ENCODE measurements around the gene ZNF578.
"Not testable (repeated sequence)": the region's sequence is repeated elsewhere in the genome, so short reads cannot be mapped to it uniquely, and the experiment has no call there.

Gene ZNF578

DNA sequence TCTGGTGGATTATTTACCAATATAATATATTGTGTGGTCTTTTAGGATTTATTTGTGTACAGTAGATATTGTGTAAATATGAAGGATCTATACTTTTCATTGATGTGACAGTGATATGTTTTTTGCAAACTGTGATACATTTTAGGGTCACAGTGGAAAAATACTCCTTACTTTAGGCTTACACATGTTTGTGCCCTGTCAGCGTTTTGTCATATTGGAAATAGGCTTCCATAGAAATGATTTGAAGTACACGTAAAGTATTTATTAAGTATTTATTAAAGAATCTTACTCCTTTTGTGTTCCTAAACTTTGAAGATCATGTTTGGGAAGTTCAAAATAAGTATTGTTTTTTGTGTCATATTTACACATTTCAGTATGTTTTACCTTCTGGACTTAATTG lies 79.1 kb downstream of the ZNF578 start:
- H3K4me1 Mint-ChIP-seq, result peaks cover 51% of the 10 kb centered on the region
- H3K27ac Mint-ChIP-seq, result no peak overlapping the region
- H3K27me3 Mint-ChIP-seq, result no peaks in the 10 kb centered on the region
- no peak for ATAC-seq
- no peak overlapping the region for H3K4me3 Mint-ChIP-seq
- peaks cover 9% of the 10 kb centered on the region for H3K9me3 Mint-ChIP-seq
- peaks cover 46% of the 10 kb centered on the region for H3K36me3 Mint-ChIP-seq

DNA sequence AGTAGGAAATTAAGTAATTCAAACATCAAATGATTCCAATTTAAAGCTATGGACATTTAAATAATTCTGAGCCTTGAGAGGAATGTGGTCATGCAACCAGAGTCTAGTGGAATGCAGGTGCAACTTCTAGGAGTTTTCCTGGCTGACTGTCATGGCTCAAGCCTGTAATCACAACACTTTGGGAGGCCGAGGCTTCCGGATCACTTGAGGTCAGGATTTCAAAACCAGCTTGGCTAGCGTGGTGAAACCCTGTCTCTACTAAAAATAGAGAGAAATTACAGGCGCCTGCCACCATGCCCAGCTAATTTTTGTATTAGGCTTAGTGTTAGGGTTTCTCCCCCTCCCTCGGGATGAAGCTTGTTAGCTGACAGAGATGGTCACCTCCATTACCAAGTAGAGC lies 80.5 kb downstream of the ZNF578 start:
- H3K9me3 Mint-ChIP-seq, result peaks cover 4% of the 10 kb centered on the region
- peaks cover 48% of the 10 kb centered on the region for H3K4me1 Mint-ChIP-seq
- H3K4me3 Mint-ChIP-seq, result no peak overlapping the region
- ATAC-seq, result no peak
- H3K27ac Mint-ChIP-seq, result no peak overlapping the region
- H3K27me3 Mint-ChIP-seq, result no peaks in the 10 kb centered on the region
- peaks cover 44% of the 10 kb centered on the region for H3K36me3 Mint-ChIP-seq

DNA sequence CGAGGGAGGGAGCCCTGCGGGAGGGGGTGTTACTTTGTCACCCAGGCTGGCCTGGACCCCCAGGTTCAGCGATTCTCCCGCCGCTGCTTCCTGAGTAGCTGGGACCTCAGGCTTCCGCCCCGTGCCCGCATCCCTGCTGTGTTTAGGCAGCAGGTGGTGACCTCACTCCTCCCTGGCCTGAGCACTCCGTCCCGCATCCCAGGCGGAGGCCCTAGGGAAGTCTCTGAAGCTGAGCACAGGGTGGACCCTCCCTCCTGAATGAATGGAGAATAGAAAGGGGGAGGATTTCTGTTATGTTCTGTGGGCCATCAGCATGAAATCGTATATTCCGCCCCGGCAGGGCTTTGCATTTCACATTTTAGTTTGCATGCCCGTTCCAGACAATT lies 82.0 kb downstream of the ZNF578 start:
- Mint-ChIP-seq H3K27ac (peak overlapping the region; percentile 81), H3K4me1 (peaks cover 45% of the 10 kb centered on the region), H3K4me3 (peak overlapping the region; percentile 85), H3K36me3 (peaks cover 48% of the 10 kb centered on the region)
- not testable (repeated sequence) for H3K9me3 Mint-ChIP-seq, H3K27me3 Mint-ChIP-seq
- ATAC-seq, result peak; percentile 20

DNA sequence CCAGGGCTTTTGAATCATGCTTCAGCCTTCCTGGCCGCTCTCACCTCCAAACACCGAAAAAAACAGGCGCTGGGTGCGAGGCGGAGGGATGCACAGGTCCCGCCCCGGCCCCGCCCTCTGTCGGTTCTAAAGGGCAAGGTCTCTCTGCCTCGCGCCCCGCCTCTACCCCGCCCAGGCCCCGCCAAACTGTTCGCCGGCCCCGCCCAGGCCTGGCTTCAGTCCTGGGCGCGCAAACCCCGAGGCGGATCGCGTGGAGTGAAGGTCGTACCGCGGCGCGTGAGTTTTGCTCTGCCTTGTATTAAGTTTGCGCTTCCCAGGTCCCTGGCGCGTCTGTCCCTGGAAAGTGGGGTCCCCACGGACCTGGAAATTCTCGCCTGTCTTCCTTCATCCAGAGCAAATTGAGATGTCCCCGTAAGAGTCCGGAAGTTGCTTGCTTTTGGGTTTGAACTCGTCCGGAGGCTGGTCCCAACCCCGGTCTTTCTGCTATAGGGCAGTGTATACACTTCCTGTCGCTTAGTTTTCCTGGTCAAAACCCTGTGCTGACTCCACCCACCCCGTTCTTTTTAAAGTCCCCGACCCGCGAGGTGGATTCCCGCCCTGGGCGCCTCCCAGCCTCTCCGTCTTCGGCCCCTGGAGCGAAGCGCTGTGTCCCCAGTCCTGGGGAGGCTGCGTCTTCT lies 82.6 kb downstream of the ZNF578 start:
- Mint-ChIP-seq H3K4me1 (peaks cover 45% of the 10 kb centered on the region), H3K36me3 (peaks cover 53% of the 10 kb centered on the region), H3K27ac (peak overlapping the region; percentile 81), H3K4me3 (peak overlapping the region; percentile 85), H3K9me3 (peaks cover 4% of the 10 kb centered on the region), H3K27me3 (no peaks in the 10 kb centered on the region)
- peak; percentile 99 for ATAC-seq

DNA sequence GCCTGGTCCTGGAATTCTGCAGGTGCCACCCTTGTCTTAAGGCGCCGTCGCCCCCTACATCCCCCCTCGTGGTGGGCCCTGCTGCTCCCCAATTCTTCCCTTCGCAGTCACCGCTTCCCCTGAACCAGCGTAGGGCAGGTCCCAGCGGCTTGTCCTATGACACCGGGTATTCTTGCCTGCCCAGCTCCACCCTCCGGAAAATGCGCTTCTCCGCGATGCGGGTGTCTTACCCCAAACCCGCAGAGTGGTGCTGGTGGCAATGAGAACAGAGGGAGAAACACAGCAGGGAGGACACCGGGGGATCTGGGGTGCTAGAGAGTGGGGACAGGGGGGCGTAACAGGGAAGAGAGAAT lies 83.1 kb downstream of the ZNF578 start:
- peak; percentile 51 for ATAC-seq
- Mint-ChIP-seq H3K36me3 (peaks cover 58% of the 10 kb centered on the region), H3K27me3 (no peaks in the 10 kb centered on the region), H3K4me3 (peak overlapping the region; percentile 85), H3K27ac (peak overlapping the region; percentile 81), H3K9me3 (peaks cover 4% of the 10 kb centered on the region), H3K4me1 (peaks cover 45% of the 10 kb centered on the region)

DNA sequence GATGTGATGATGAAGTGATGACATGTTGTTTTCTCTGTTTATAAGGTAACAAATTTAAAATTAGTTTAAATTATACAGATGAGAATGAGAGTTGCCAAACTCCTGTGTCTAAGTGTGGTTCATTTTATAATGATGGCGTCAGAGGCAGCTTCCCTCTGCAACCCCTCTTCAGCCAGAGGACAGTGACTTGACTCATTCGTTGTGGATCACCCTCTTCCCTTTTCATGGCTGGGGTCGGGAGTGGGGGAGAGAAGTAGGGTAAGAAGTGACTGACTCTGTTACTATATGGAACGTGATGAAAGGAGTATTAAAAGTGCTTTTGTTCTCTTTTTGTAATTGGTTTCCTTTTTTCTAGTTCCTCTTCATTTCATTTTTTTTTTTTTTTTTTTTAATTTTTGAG lies 85.5 kb downstream of the ZNF578 start:
- not testable (repeated sequence) for ATAC-seq, H3K9me3 Mint-ChIP-seq, H3K27ac Mint-ChIP-seq, H3K4me3 Mint-ChIP-seq, H3K27me3 Mint-ChIP-seq
- Mint-ChIP-seq H3K4me1 (peaks cover 54% of the 10 kb centered on the region), H3K36me3 (peaks cover 66% of the 10 kb centered on the region)

DNA sequence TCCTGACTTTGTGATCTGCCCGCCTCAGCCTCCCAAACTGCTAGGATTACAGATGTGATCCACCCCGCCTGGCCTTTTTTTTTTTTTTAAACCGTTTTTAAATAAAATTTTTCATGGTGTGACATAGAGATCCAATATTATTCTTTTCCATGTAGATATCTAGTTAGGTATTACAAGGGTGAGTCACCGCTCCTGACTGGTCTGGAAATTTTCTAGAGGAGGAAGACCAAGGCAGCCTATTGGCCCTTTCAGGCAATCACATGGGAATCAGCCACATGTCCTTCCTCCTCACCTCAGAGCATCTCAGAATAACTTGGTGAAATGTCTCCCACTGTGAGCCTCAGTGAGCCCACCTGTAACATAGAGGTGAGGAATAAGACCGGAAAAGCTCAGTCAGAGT lies 87.8 kb downstream of the ZNF578 start:
- not testable (repeated sequence) for H3K27me3 Mint-ChIP-seq, ATAC-seq, H3K27ac Mint-ChIP-seq, H3K4me3 Mint-ChIP-seq, H3K9me3 Mint-ChIP-seq
- peaks cover 77% of the 10 kb centered on the region for H3K36me3 Mint-ChIP-seq
- H3K4me1 Mint-ChIP-seq, result peaks cover 35% of the 10 kb centered on the region

DNA sequence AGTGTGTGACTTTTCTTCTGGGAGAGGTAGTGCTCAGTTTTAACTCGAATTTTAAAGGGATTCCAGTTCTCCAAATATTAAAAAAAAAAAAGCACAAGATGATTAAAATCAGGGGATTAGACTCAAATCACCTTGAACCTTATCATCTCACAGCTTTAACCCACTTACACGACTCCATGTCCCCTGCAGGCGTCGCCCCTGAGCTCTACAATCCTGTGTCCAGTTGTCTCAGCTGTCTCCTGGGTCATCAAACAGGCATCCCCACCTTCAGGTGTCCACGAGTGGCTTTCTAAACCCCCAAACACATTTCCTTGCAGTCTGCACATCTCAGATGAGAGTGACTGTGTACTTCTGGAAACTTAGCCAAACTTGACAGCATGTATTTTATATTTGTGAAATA lies 88.3 kb downstream of the ZNF578 start:
- Mint-ChIP-seq H3K27ac (no peak overlapping the region), H3K4me1 (peaks cover 31% of the 10 kb centered on the region), H3K9me3 (peaks cover 7% of the 10 kb centered on the region), H3K4me3 (no peak overlapping the region), H3K36me3 (peaks cover 79% of the 10 kb centered on the region), H3K27me3 (no peaks in the 10 kb centered on the region)
- no peak for ATAC-seq

DNA sequence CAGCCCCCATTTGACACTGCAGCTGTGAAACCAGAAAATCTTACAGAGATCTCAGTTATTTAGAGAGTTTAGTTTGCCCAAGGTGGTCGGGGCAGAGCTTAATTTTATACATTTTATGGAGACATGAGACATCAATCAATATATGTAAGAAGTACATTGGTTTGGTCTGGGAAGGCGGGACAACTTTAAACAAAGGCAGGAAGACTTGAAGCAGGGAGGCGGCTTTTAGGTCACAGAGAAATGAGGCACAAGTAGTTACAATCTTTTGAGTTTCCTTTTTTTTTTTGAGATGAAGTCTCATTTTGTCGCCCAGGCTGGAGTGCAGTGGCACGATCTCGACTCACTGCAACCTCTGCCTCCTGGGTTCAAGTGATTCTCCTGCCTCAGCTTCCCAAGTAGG lies 89.2 kb downstream of the ZNF578 start:
- H3K36me3 Mint-ChIP-seq, result peaks cover 79% of the 10 kb centered on the region
- not testable (repeated sequence) for ATAC-seq, H3K9me3 Mint-ChIP-seq, H3K4me3 Mint-ChIP-seq, H3K27me3 Mint-ChIP-seq
- peak overlapping the region; percentile 65 for H3K27ac Mint-ChIP-seq
- H3K4me1 Mint-ChIP-seq, result peaks cover 23% of the 10 kb centered on the region

DNA sequence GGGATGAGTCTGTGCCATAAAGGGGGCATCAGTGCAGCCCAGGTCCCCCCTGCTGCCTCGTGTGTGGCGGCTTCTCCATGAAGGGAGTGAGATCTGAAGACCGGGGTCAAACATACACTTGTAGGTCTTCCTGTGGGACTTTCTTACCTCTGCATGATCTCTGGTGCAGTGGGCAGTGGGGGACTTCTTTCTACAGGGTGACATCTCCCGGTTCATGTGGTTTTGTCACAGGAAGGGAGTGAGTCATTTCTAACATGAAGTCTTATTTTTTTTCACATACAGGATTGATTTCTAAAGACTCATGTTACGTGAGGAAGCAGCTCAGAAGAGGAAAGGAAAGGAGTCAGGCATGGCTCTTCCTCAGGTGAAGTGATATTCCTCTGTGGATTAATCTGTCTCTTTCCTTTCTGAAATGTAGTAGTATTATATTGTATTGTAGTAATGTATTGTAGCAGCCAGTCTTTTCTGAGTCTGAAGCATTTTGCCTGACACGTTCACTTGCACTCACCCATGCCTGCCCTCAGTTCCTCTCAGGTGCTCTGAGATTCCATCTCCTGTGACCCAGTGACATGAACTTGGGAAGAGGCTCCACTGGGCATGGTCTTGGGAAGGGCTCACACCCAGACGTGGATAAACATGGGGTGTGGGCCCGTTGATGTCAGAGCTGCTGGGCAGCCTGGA lies 89.8 kb downstream of the ZNF578 start:
- Mint-ChIP-seq H3K9me3 (peaks cover 4% of the 10 kb centered on the region), H3K36me3 (peaks cover 85% of the 10 kb centered on the region), H3K4me1 (peaks cover 23% of the 10 kb centered on the region), H3K27me3 (no peaks in the 10 kb centered on the region), H3K27ac (peak overlapping the region; percentile 65), H3K4me3 (no peak overlapping the region)
- peak; percentile 71 for ATAC-seq

DNA sequence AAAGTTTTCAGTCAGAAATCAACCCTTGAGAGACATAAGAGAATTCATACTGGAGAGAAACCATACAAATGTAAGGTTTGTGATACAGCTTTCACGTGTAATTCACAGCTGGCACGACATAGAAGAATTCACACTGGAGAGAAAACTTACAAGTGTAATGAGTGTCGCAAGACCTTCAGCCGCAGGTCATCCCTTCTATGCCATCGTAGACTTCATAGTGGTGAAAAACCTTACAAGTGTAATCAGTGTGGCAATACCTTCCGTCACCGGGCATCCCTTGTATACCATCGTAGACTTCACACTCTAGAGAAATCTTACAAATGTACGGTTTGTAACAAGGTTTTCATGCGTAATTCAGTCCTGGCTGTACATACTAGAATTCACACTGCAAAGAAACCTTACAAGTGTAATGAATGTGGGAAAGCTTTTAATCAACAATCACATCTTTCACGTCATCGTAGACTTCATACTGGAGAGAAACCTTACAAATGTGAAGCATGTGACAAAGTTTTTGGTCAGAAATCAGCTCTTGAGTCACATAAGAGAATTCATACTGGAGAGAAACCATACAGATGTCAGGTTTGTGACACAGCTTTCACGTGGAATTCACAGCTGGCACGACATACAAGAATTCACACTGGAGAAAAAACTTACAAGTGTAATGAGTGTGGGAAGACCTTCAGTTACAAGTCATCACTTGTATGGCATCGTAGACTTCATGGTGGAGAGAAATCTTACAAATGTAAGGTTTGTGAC lies 101.0 kb downstream of the ZNF578 start:
- Mint-ChIP-seq H3K27me3 (no peaks in the 10 kb centered on the region), H3K4me3 (no peak overlapping the region), H3K9me3 (peaks cover 35% of the 10 kb centered on the region), H3K4me1 (no peaks in the 10 kb centered on the region), H3K27ac (no peak overlapping the region), H3K36me3 (peaks cover 89% of the 10 kb centered on the region)
- ATAC-seq, result no peak

DNA sequence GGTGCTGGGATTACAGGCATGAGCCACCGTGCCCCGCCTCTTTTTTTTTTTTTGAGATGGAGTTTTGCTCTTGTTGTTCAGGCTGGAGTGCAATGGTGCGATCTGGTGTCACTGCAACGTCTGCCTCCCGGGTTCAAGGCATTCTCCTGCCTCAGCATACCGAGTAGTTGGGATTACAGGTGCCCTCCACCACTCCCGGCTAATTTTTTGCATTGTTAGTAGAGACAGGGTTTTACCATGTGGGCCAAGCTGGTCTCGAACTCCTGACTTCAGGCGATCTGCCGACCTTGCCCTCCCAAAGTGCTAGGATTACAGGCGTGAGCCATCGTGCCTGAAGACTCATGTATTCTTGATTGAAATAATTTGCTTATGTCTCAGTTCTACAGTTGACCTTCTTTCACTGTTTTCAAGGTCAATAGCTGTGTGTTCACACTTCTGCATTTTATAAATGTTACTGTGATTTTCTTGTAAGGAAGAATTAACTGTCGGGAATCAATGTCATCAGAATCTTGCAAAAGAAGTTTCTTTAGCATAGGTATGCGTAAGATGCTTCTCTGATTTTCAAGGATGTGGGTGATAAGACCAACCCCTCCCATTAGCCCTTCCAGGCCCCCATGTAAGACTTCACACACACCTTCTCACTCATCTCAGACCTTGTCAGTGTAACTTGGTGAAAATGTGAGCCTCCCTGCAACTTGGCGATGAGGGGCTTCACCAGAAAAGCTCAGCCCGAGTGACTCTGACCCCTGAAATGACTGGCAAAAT lies 104.1 kb downstream of the ZNF578 start:
- ATAC-seq, result no peak
- Mint-ChIP-seq H3K4me1 (no peaks in the 10 kb centered on the region), H3K36me3 (peaks cover 90% of the 10 kb centered on the region), H3K27me3 (no peaks in the 10 kb centered on the region), H3K27ac (no peak overlapping the region), H3K4me3 (no peak overlapping the region), H3K9me3 (peaks cover 42% of the 10 kb centered on the region)

DNA sequence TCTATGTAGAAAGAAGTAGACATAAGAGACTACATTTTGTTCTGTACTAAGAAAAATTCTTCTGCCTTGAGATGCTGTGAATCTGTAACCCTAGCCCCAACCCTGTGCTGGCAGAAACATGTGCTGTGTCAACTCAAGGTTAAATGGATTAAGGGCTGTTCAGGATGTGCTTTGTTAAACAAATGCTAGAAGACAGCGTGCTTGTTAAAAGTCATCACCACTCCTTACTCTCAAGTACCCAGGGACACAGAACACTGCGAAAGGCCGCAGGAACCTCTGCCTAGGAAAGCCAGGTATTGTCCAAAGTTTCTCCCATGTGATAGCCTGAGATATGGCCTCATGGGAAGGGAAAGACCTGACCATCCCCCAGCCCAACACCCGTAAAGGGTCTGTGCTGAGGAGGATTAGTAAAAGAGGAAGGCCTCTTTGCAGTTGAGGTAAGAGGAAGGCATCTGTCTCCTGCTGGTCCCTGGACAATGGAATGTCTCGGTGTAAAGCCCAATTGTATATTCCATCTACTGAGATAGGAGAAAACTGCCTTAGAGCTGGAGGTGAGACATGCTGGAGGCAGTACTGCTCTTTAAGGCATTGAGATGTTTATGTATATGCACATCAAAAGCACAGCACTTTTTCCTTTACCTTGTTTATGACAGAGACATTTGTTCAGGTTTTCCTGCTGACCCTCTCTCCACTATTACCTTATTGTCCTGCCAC lies 105.5 kb downstream of the ZNF578 start:
- peaks cover 90% of the 10 kb centered on the region for H3K36me3 Mint-ChIP-seq
- peaks cover 43% of the 10 kb centered on the region for H3K9me3 Mint-ChIP-seq

DNA sequence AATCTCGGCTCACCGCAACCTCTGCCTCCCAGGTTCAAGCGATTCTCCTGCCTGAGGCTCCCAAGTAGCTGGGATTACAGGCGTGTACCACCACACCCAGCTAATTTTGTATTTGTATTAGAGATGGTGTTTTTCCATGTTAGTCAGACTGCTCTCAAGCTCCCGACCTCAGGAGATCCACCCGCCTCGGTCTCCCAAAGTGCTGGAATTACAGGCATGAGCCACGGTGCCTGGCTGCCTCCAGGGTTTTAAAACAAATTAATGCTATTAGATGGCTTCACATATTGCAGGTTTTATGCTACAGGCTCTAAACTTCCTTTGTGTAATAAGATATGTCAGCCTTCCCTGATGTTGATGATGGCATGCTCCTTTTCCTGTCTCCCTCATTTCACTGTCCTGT lies 108.3 kb downstream of the ZNF578 start:
- H3K4me3 Mint-ChIP-seq, ATAC-seq, H3K4me1 Mint-ChIP-seq, H3K27ac Mint-ChIP-seq, H3K27me3 Mint-ChIP-seq: not testable (repeated sequence)
- Mint-ChIP-seq H3K9me3 (peaks cover 31% of the 10 kb centered on the region), H3K36me3 (peaks cover 87% of the 10 kb centered on the region)

More for the DNA sequence above, 105.5 kb downstream of the ZNF578 start:
- not testable (repeated sequence) for H3K27me3 Mint-ChIP-seq, H3K4me3 Mint-ChIP-seq, ATAC-seq, H3K27ac Mint-ChIP-seq, H3K4me1 Mint-ChIP-seq

Measured in stimulated activated memory B cell treated with anti-CD40 and anti-IgM and Interleukin-4, amounts not matched to agents 10 μg/mL and 1 μg/mL and 100 μg/mL, for 72 hours (primary cell).